Tibial nerve (tissue), 3 donors: ENCODE measurements around the gene DOC2B.

Source experiments
- POLR2A ChIP-seq, 2 donors: fragments of 450-650 bp; IDR thresholded peaks; one replicate each; pipeline ENCODE4 v1.6.1; 2017; ENCODE audit warnings: antibody characterized with exemption in 2 of 2, mild to moderate bottlenecking in 2 of 2, moderate library complexity in 2 of 2
- TF ChIP-seq, protein P1 (sequence below), 5 experiments: fragments of 200-600 bp in 3 of 5; fragments of 450-650 bp in 2 of 5; sonication (generic) in 3 of 5; IDR thresholded peaks; one replicate each; pipeline ENCODE4 v1.5.1; 2016 to 2019; ENCODE audit warnings: antibody characterized with exemption in 5 of 5, mild to moderate bottlenecking in 3 of 5, moderate library complexity in 2 of 5

- TF ChIP-seq, protein P1, sequence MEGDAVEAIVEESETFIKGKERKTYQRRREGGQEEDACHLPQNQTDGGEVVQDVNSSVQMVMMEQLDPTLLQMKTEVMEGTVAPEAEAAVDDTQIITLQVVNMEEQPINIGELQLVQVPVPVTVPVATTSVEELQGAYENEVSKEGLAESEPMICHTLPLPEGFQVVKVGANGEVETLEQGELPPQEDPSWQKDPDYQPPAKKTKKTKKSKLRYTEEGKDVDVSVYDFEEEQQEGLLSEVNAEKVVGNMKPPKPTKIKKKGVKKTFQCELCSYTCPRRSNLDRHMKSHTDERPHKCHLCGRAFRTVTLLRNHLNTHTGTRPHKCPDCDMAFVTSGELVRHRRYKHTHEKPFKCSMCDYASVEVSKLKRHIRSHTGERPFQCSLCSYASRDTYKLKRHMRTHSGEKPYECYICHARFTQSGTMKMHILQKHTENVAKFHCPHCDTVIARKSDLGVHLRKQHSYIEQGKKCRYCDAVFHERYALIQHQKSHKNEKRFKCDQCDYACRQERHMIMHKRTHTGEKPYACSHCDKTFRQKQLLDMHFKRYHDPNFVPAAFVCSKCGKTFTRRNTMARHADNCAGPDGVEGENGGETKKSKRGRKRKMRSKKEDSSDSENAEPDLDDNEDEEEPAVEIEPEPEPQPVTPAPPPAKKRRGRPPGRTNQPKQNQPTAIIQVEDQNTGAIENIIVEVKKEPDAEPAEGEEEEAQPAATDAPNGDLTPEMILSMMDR (IDR thresholded peaks at IDR 0.05) = peak in 1 of 5 experiments; percentile 21
- no peak for TF ChIP-seq POLR2A (IDR thresholded peaks at IDR 0.05)
Measured at GRCh38 chr17:181245-182049, at the start of gene DOC2B.
